ENCODE measurements around the gene VAMP2. TPM values are rescaled to one million over a fixed set of nuclear protein-coding genes. Genes with fewer than 3 reads are reported as not detected.

Gene VAMP2
- total and polyA plus RNA-seq, 9 of the 15 experiments (the other 6 are each of a cell fraction or from before 2014, with no cell fraction given), result 2.3 to 31.8 (median 6.0) TPM

DNA sequence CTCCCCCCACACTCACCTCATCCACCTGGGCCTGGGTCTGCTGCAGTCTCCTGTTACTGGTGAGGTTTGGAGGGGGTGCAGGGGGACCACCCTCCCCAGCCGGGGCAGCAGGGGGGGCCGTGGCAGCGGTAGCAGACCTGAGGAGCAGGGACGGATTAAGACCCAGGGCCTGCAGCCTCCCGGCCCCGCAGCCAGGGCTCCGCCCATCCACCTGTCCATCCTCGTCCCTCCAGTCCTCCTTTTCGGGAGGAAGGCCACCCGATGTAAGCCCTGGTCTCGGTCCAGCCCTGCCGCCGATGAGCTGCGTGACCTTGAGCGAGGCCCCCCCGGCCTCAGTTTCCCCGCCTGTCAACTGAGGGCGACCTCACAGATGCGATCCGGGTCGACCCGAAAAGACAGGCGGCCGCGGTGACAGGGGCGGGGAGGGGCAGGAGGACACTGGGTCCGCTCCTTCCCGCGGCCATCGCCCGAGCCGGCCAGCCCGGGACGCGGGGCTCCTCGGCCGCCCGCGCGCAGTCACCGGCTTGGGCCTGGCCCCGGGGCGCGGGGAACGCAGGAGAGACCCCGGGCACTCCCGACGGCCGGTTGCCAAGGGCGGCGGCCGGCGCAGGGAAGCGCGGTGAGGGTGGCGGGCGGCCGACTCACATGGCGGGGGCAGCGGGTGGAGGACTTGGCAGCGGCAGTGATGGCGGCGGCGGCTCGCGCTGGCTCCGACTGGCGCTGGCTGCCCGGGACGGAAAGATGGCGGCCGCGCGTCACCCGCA is at the start of gene VAMP2 (continued):
- TF ChIP-seq TOE1 (IDR thresholded peaks at IDR 0.05; ENCODE audit: borderline replicate concordance) (0 out of 2 replicates have a peak, but pooled peaks have one; percentile 15), TOE1 (CRISPR knock-in tag; IDR thresholded peaks at IDR 0.05; ENCODE audit: borderline replicate concordance, low read depth) (no peak), ERF (CRISPR knock-in tag; IDR thresholded peaks at IDR 0.05) (peak; percentile 57; the same call in 1 of the 2 replicates), DIDO1 (tag; IDR thresholded peaks at IDR 0.05; ENCODE audit: low read depth) (no peak), E2F3 (CRISPR knock-in tag; IDR thresholded peaks at IDR 0.05) (no peak), SMAD1 (IDR thresholded peaks at IDR 0.05; ENCODE audit: low read depth, low read length, partially characterized antibody) (no peak), ZBTB1 (CRISPR knock-in tag; IDR thresholded peaks at IDR 0.05; ENCODE audit: borderline replicate concordance, low read depth) (peak; percentile 22; the same call in 1 of the 2 replicates), CREBBP (IDR thresholded peaks at IDR 0.05; ENCODE audit: low read depth, low read length) (no peak), FIP1L1 (IDR thresholded peaks at IDR 0.05; ENCODE audit: low read depth, low read length, poor library complexity, severe bottlenecking) (peak; percentile 44), FOXJ3 (CRISPR knock-in tag; IDR thresholded peaks at IDR 0.05) (no peak), BRF1 (IDR thresholded peaks at IDR 0.05; ENCODE audit: borderline replicate concordance, extremely low read depth, insufficient read length) (no peak), RB1 (IDR thresholded peaks at IDR 0.05; ENCODE audit: low read depth) (0 out of 2 replicates have a peak, but pooled peaks have one; percentile 43), CXXC5 (CRISPR knock-in tag; IDR thresholded peaks at IDR 0.05) (0 out of 2 replicates have a peak, but pooled peaks have one; percentile 40), EGR1 (conservative IDR thresholded peaks at IDR 0.05) (no peak), MAZ (CRISPR knock-in tag; conservative IDR thresholded peaks at IDR 0.05 in 1 of 2, IDR thresholded peaks at IDR 0.05 in 1 of 2) (peak in 1 of 2 experiments; percentile 69; a peak in 2 of 4 replicates)
- TF ChIP-seq, protein P1, sequence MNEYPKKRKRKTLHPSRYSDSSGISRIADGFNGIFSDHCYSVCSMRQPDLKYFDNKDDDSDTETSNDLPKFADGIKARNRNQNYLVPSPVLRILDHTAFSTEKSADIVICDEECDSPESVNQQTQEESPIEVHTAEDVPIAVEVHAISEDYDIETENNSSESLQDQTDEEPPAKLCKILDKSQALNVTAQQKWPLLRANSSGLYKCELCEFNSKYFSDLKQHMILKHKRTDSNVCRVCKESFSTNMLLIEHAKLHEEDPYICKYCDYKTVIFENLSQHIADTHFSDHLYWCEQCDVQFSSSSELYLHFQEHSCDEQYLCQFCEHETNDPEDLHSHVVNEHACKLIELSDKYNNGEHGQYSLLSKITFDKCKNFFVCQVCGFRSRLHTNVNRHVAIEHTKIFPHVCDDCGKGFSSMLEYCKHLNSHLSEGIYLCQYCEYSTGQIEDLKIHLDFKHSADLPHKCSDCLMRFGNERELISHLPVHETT (CRISPR knock-in tag; conservative IDR thresholded peaks at IDR 0.05 in 1 of 2, IDR thresholded peaks at IDR 0.05 in 1 of 2), result no peak
- TF ChIP-seq, protein P2, sequence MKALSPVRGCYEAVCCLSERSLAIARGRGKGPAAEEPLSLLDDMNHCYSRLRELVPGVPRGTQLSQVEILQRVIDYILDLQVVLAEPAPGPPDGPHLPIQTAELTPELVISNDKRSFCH (CRISPR knock-in tag; IDR thresholded peaks at IDR 0.05), result no peak
- TF ChIP-seq, protein P2 (tag; IDR thresholded peaks at IDR 0.05), result peak; percentile 36; the same call in 1 of the 2 replicates
- TF ChIP-seq, protein P3, sequence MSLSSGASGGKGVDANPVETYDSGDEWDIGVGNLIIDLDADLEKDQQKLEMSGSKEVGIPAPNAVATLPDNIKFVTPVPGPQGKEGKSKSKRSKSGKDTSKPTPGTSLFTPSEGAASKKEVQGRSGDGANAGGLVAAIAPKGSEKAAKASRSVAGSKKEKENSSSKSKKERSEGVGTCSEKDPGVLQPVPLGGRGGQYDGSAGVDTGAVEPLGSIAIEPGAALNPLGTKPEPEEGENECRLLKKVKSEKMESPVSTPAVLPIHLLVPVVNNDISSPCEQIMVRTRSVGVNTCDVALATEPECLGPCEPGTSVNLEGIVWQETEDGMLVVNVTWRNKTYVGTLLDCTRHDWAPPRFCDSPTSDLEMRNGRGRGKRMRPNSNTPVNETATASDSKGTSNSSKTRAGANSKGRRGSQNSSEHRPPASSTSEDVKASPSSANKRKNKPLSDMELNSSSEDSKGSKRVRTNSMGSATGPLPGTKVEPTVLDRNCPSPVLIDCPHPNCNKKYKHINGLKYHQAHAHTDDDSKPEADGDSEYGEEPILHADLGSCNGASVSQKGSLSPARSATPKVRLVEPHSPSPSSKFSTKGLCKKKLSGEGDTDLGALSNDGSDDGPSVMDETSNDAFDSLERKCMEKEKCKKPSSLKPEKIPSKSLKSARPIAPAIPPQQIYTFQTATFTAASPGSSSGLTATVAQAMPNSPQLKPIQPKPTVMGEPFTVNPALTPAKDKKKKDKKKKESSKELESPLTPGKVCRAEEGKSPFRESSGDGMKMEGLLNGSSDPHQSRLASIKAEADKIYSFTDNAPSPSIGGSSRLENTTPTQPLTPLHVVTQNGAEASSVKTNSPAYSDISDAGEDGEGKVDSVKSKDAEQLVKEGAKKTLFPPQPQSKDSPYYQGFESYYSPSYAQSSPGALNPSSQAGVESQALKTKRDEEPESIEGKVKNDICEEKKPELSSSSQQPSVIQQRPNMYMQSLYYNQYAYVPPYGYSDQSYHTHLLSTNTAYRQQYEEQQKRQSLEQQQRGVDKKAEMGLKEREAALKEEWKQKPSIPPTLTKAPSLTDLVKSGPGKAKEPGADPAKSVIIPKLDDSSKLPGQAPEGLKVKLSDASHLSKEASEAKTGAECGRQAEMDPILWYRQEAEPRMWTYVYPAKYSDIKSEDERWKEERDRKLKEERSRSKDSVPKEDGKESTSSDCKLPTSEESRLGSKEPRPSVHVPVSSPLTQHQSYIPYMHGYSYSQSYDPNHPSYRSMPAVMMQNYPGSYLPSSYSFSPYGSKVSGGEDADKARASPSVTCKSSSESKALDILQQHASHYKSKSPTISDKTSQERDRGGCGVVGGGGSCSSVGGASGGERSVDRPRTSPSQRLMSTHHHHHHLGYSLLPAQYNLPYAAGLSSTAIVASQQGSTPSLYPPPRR (CRISPR knock-in tag; IDR thresholded peaks at IDR 0.05; ENCODE audit: borderline replicate concordance), result no peak
